ENCODE measurements around the gene IYD.

Gene IYD

DNA sequence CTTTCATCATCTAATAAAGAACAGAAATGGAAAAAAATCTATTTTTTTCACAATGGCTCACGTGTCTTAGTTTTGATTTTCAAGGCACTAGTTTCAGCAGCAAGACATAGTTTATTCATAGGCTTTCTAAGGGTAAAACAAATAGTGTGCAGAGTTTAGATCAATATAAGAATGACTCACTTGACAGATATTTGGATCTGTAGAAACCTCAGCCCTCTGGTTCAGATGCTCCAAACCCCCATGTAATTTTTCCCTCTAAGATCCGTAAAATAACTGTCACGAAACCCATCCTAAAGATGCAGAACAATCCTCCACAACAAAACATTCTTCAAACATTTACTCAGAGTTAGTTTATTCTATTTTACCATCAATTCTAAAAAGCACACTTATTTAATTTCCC, 43.4 kb downstream of the IYD start:
- H3K4me2 ChIP-seq (ENCODE audit: low read length), result no peak overlapping the region
- H3K27me3 ChIP-seq (ENCODE audit: control insufficient read depth, insufficient read depth, low read length), result no peaks in the 10 kb centered on the region
- H2AFZ ChIP-seq, result no peak overlapping the region
- no peak overlapping the region for H3K9ac ChIP-seq
- peaks cover 27% of the 10 kb centered on the region for H3K4me1 ChIP-seq
- no peaks in the 10 kb centered on the region for H3K9me3 ChIP-seq (ENCODE audit: control insufficient read depth, low read length)
- no peak overlapping the region for H3K27ac ChIP-seq
- H3K36me3 ChIP-seq (ENCODE audit: control insufficient read depth, insufficient read depth, low read length), result no peaks in the 10 kb centered on the region
- TF ChIP-seq, protein P1, sequence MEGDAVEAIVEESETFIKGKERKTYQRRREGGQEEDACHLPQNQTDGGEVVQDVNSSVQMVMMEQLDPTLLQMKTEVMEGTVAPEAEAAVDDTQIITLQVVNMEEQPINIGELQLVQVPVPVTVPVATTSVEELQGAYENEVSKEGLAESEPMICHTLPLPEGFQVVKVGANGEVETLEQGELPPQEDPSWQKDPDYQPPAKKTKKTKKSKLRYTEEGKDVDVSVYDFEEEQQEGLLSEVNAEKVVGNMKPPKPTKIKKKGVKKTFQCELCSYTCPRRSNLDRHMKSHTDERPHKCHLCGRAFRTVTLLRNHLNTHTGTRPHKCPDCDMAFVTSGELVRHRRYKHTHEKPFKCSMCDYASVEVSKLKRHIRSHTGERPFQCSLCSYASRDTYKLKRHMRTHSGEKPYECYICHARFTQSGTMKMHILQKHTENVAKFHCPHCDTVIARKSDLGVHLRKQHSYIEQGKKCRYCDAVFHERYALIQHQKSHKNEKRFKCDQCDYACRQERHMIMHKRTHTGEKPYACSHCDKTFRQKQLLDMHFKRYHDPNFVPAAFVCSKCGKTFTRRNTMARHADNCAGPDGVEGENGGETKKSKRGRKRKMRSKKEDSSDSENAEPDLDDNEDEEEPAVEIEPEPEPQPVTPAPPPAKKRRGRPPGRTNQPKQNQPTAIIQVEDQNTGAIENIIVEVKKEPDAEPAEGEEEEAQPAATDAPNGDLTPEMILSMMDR (IDR thresholded peaks at IDR 0.05), result no peak
- H3K4me3 ChIP-seq (ENCODE audit: low read depth, low read length), result no peak overlapping the region
- H3K79me2 ChIP-seq, result no peaks in the 10 kb centered on the region

- TF ChIP-seq, protein P1 (IDR thresholded peaks at IDR 0.05), result no peak
- Histone ChIP-seq H3K27me3 (ENCODE audit: control insufficient read depth, insufficient read depth, low read length) (no peaks in the 10 kb centered on the region), H3K9ac (no peak overlapping the region), H3K4me3 (ENCODE audit: low read depth, low read length) (no peak overlapping the region), H3K36me3 (ENCODE audit: control insufficient read depth, insufficient read depth, low read length) (no peaks in the 10 kb centered on the region), H3K4me2 (ENCODE audit: low read length) (no peak overlapping the region), H2AFZ (no peak overlapping the region), H3K27ac (no peak overlapping the region), H3K4me1 (peaks cover 30% of the 10 kb centered on the region), H3K9me3 (ENCODE audit: control insufficient read depth, low read length) (no peaks in the 10 kb centered on the region), H3K79me2 (no peaks in the 10 kb centered on the region)
Observed at GRCh38 chr6:150413198-150413597, 44.4 kb downstream of the IYD start.

DNA sequence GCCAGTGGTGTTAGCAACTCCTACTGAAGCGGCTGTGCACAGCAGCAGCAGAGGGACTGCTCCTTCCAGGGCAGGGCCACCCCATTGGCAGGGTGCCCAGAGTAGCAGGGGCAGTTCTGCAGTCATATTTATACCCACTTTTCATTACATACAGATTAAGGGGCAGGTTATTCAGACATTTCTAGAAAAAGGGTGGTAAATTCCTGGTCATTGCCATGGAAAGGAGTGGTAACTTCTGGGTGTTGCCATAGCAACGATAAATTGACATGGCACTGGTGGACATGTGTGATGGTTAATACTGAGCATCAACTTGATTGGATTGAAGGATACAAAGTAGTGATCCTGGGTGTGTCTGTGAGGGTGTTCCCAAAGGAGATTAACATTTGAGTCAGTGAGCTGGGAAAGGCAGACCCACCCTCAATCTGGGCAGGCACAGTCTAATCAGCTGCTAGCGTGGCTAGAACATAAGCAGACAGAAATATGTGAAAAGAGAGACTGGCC, 45.0 kb downstream of the IYD start:
- Histone ChIP-seq H2AFZ (no peak overlapping the region), H3K27ac (no peak overlapping the region), H3K4me3 (ENCODE audit: low read depth, low read length) (no peak overlapping the region), H3K4me1 (peaks cover 25% of the 10 kb centered on the region), H3K36me3 (ENCODE audit: control insufficient read depth, insufficient read depth, low read length) (no peaks in the 10 kb centered on the region), H3K9me3 (ENCODE audit: control insufficient read depth, low read length) (no peaks in the 10 kb centered on the region), H3K79me2 (no peaks in the 10 kb centered on the region), H3K27me3 (ENCODE audit: control insufficient read depth, insufficient read depth, low read length) (no peaks in the 10 kb centered on the region), H3K9ac (no peak overlapping the region), H3K4me2 (ENCODE audit: low read length) (no peak overlapping the region)
- TF ChIP-seq, protein P1 (IDR thresholded peaks at IDR 0.05), result no peak

DNA sequence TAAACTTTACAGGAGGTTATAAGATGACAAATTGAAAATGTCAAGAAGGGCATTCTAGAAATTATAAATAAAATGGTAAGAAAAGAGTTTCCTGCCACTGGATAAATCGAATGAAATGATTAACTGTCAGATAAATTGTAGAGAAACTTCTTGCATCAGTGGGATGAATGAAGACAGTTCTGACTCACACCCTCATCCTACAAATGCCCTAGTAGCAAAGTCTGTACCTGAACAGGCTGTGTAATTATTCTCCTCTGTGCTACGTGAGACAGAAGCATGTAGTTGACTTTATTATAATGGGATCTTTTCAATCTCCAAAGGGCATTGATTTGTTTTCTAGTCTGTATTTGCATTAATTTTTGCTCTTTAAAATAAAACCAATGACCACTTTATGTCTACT, 47.3 kb downstream of the IYD start:
- Histone ChIP-seq H3K27ac (no peak overlapping the region), H3K4me3 (ENCODE audit: low read depth, low read length) (no peak overlapping the region), H3K9me3 (ENCODE audit: control insufficient read depth, low read length) (no peaks in the 10 kb centered on the region), H3K4me1 (peaks cover 3% of the 10 kb centered on the region), H2AFZ (no peak overlapping the region), H3K36me3 (ENCODE audit: control insufficient read depth, insufficient read depth, low read length) (no peaks in the 10 kb centered on the region), H3K79me2 (peaks cover 3% of the 10 kb centered on the region), H3K9ac (no peak overlapping the region), H3K4me2 (ENCODE audit: low read length) (no peak overlapping the region), H3K27me3 (ENCODE audit: control insufficient read depth, insufficient read depth, low read length) (no peaks in the 10 kb centered on the region)
- TF ChIP-seq, protein P1 (IDR thresholded peaks at IDR 0.05), result no peak

DNA sequence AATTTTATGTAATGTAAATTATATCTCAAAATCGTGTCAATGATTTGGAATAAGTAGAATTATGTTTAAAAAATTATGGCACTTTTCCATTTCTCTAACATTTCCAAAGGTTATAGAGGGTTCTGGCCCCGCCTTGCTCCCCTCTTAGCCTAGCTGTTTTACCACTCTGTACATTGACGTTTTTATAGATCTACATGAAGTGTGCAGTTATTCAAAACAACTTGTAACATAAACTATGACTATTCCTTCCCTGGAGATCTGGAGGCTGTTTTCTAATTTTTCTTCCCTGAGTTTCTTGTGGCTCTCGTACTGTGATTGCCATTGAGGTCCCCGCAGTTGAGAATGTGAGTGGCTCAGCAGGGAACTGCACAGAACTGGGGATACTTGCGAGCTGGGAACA, 48.4 kb downstream of the IYD start:
- H3K27ac ChIP-seq, result no peak overlapping the region

More for the DNA sequence above, 48.4 kb downstream of the IYD start:
- TF ChIP-seq, protein P1 (IDR thresholded peaks at IDR 0.05), result no peak
- Histone ChIP-seq H3K9ac (no peak overlapping the region), H3K36me3 (ENCODE audit: control insufficient read depth, insufficient read depth, low read length) (no peaks in the 10 kb centered on the region), H3K27me3 (ENCODE audit: control insufficient read depth, insufficient read depth, low read length) (no peaks in the 10 kb centered on the region), H3K79me2 (peaks cover 3% of the 10 kb centered on the region), H3K4me2 (ENCODE audit: low read length) (no peak overlapping the region), H3K4me3 (ENCODE audit: low read depth, low read length) (no peak overlapping the region), H2AFZ (no peak overlapping the region), H3K4me1 (peaks cover 3% of the 10 kb centered on the region), H3K9me3 (ENCODE audit: control insufficient read depth, low read length) (no peaks in the 10 kb centered on the region)
